ENCODE results near the gene LTK. TPM values are rescaled to one million over a fixed set of nuclear protein-coding genes. Genes with fewer than 3 reads are reported as not detected.

LTK gene
- total and polyA plus RNA-seq, 2 of the 8 experiments (the other 6 are each of a cell fraction or from before 2014, with no cell fraction given): 0.05 to 0.19 TPM

- Histone ChIP-seq H3K23me2 (ENCODE audit: low read depth, low read length) (peaks cover 7% of the 10 kb centered on the region; the same call in 1 of the 2 replicates), H2BK20ac (ENCODE audit: low read length) (peak overlapping the region; percentile 40; the same call in 1 of the 2 replicates), H3K9ac (replicated peaks in 1 of 4; ENCODE audit: extremely low read depth in 1 of 4, low read depth in 3 of 4, low read length in 3 of 4) (peak overlapping the region in 1 of 4 experiments; percentile 9; a peak in 1 of 7 replicates), H3K27ac (ENCODE audit: low read depth, low read length) (peak overlapping the region; percentile 72), H3K23ac (ENCODE audit: insufficient read length) (no peak overlapping the region), H3K79me1 (ENCODE audit: low read depth, low read length) (no peaks in the 10 kb centered on the region; the same call in none of the 2 replicates), H2BK120ac (replicated peaks; ENCODE audit: low read depth, low read length) (peak overlapping the region; percentile 25), H4K91ac (replicated peaks; ENCODE audit: insufficient read length, low read length) (no peak overlapping the region), H2AFZ (ENCODE audit: low read length) (no peak overlapping the region), H3K4me2 (ENCODE audit: insufficient read depth in 1 of 2, low read depth in 2 of 2, low read length in 2 of 2) (peak overlapping the region; percentile 41 to 61), H3K56ac (replicated peaks; ENCODE audit: insufficient read length, low read depth, low read length) (peak overlapping the region; percentile 21), H3K14ac (ENCODE audit: insufficient read length) (no peak overlapping the region), H3K4me1 (replicated peaks in 1 of 4; ENCODE audit: control insufficient read depth in 3 of 4, insufficient read depth in 4 of 4, low read length in 3 of 4) (peaks cover 30 to 67% (median 55%) of the 10 kb centered on the region in 4 experiments), H3K79me2 (ENCODE audit: control insufficient read depth in 1 of 2, insufficient read depth in 2 of 2, low read length in 2 of 2) (peaks cover 0 to 21% of the 10 kb centered on the region in 2 experiments; a peak in 1 of 4 replicates), H3K9me3 (ENCODE audit: insufficient read depth in 2 of 2, low read depth in 1 of 2, low read length in 1 of 2) (no peaks in the 10 kb centered on the region), H2BK15ac (ENCODE audit: low read length) (peak overlapping the region; percentile 90; the same call in 1 of the 2 replicates), H3K18ac (ENCODE audit: extremely low read depth, low read length) (peak overlapping the region; percentile 55), H3K4me3 (ENCODE audit: extremely low read depth in 1 of 4, insufficient read depth in 2 of 4, low read depth in 3 of 4, low read length in 4 of 4) (peak overlapping the region in 1 of 4 experiments; percentile 38; a peak in 1 of 8 replicates), H4K20me1 (replicated peaks in 1 of 2; ENCODE audit: control insufficient read depth in 1 of 2, insufficient read depth in 2 of 2, low read length in 2 of 2) (peaks cover 0 to 3% of the 10 kb centered on the region in 2 experiments), H3K4ac (replicated peaks; ENCODE audit: insufficient read length, low read depth, low read length) (peak overlapping the region; percentile 82), H3K27me3 (replicated peaks in 1 of 4; ENCODE audit: control insufficient read depth in 3 of 4, extremely low read depth in 1 of 4, insufficient read depth in 3 of 4, low read length in 3 of 4) (no peaks in the 10 kb centered on the region; a peak in 1 of 7 replicates), H2BK12ac (ENCODE audit: low read depth, low read length) (peak overlapping the region; percentile 93), H2BK5ac (ENCODE audit: low read depth, low read length) (peak overlapping the region; percentile 80; the same call in 1 of the 2 replicates), H4K8ac (ENCODE audit: extremely low read depth, insufficient read depth, low read length) (peak overlapping the region; percentile 76; the same call in 1 of the 2 replicates), H4K5ac (ENCODE audit: insufficient read length, low read depth, low read length) (no peak overlapping the region), H2AK5ac (ENCODE audit: low read depth, low read length) (peak overlapping the region; percentile 97), H3K36me3 (ENCODE audit: control insufficient read depth in 2 of 4, insufficient read depth in 4 of 4, low read length in 3 of 4) (peaks cover 0 to 49% (median 6%) of the 10 kb centered on the region in 4 experiments; a peak in 5 of 8 replicates)
- TF ChIP-seq PHF8 (conservative IDR thresholded peaks at IDR 0.05; ENCODE audit: low read depth, low read length): no peak
- no peak for TF ChIP-seq YY1 (IDR thresholded peaks at IDR 0.05; ENCODE audit: low read depth, low read length)
- TF ChIP-seq TBP (IDR thresholded peaks at IDR 0.05; ENCODE audit: low read depth, low read length): no peak
- no peak for TF ChIP-seq ZNF274 (IDR thresholded peaks at IDR 0.05; ENCODE audit: borderline replicate concordance, extremely low read depth, low read length)
- no peak for TF ChIP-seq SRF (IDR thresholded peaks at IDR 0.05; ENCODE audit: low read depth, low read length)
- FAIRE-seq (no peak), DNase-seq (ENCODE audit: low read depth in 1 of 2, low spot score in 2 of 2) (no peak)
- ChIA-PET POLR2A (ENCODE audit: partially characterized antibody) (interaction anchor here (1.1 to 21.2 kb wide), 10 partner anchors 10 to 248 kb away, joined by 3 to 643 read pairs (median 6); partner anchors contain the start of genes LTK and RPAP1), CTCF (ENCODE audit: partially characterized antibody) (interaction anchor here (0.6 to 5.5 kb wide), 16 partner anchors 8 to 1287 kb away, joined by 3 to 80 read pairs (median 4); no protein-coding TSS in a partner anchor)
- 96% methylated on average over 3 of the region's 5 CpGs; no CpG with 5 or more reads in 1 of the 2 experiments for WGBS, 2 experiments (ENCODE audit: extremely low coverage in 1 of 2, insufficient coverage in 1 of 2, insufficient read length in 1 of 2, insufficient replicate concordance in 2 of 2, low coverage in 1 of 2, low lambda C conversion rate in 2 of 2, missing lambda C conversion rate in 1 of 2)
Observed at GRCh38 chr15:41562244-41562643, 48.6 kb upstream of the LTK start.

Measured in H1 (cell line).